ENCODE results near the gene CNGA4.
"Not testable (repeated sequence)": the region's sequence is repeated elsewhere in the genome, so short reads cannot be mapped to it uniquely, and the experiment has no call there.

The CNGA4 gene

GRCh38 chr11:6251990-6252473 is 13.1 kb downstream of the CNGA4 start:
- in situ Hi-C loops (cut with HindIII; ENCODE audit: low pct_unique_long_range_greater_than_20kb, low sequenced_read_pairs), result no loop called here
- no peak for TF ChIP-seq JUND (IDR thresholded peaks at IDR 0.05; ENCODE audit: low read depth)
- no peak for DNase-seq (ENCODE audit: low read depth in 1 of 2, low spot score in 1 of 2)

GRCh38 chr11:6253197-6253596 is 14.3 kb downstream of the CNGA4 start:
- no peak for DNase-seq (ENCODE audit: low read depth in 1 of 2, low spot score in 1 of 2)
- no peak for TF ChIP-seq JUND (IDR thresholded peaks at IDR 0.05; ENCODE audit: low read depth)
- in situ Hi-C loops (cut with HindIII; ENCODE audit: low pct_unique_long_range_greater_than_20kb, low sequenced_read_pairs), result no loop called here

GRCh38 chr11:6258141-6258540 is 19.3 kb downstream of the CNGA4 start:
- in situ Hi-C loops (cut with HindIII; ENCODE audit: low pct_unique_long_range_greater_than_20kb, low sequenced_read_pairs), result no loop called here
- no peak for TF ChIP-seq JUND (IDR thresholded peaks at IDR 0.05; ENCODE audit: low read depth)
- DNase-seq (ENCODE audit: low read depth in 1 of 2, low spot score in 1 of 2), result no peak

- in situ Hi-C loops (cut with HindIII; ENCODE audit: low pct_unique_long_range_greater_than_20kb, low sequenced_read_pairs), result no loop called here
- TF ChIP-seq JUND (IDR thresholded peaks at IDR 0.05; ENCODE audit: low read depth), result no peak
- no peak for DNase-seq (ENCODE audit: low read depth in 1 of 2, low spot score in 1 of 2)
Observed at GRCh38 chr11:6258571-6259081, 19.7 kb downstream of the CNGA4 start.

- no peak for TF ChIP-seq JUND (IDR thresholded peaks at IDR 0.05; ENCODE audit: low read depth)
- DNase-seq (ENCODE audit: low read depth in 1 of 2, low spot score in 1 of 2), result no peak
- in situ Hi-C loops (cut with HindIII; ENCODE audit: low pct_unique_long_range_greater_than_20kb, low sequenced_read_pairs), result no loop called here
Observed at GRCh38 chr11:6260207-6260726, 21.4 kb downstream of the CNGA4 start.

GRCh38 chr11:6263662-6264061 is 24.8 kb downstream of the CNGA4 start:
- no peak for TF ChIP-seq JUND (IDR thresholded peaks at IDR 0.05; ENCODE audit: low read depth)
- no peak for DNase-seq (ENCODE audit: low read depth in 1 of 2, low spot score in 1 of 2)
- in situ Hi-C loops (cut with HindIII; ENCODE audit: low pct_unique_long_range_greater_than_20kb, low sequenced_read_pairs), result no loop called here

- TF ChIP-seq JUND (IDR thresholded peaks at IDR 0.05; ENCODE audit: low read depth), result no peak
- no peak for DNase-seq (ENCODE audit: low read depth in 1 of 2, low spot score in 1 of 2)
- in situ Hi-C loops (cut with HindIII; ENCODE audit: low pct_unique_long_range_greater_than_20kb, low sequenced_read_pairs), result no loop called here
Observed at GRCh38 chr11:6268820-6269219, 29.9 kb downstream of the CNGA4 start.

GRCh38 chr11:6269994-6270393 is 31.1 kb downstream of the CNGA4 start:
- DNase-seq (ENCODE audit: low read depth in 1 of 2, low spot score in 1 of 2), result no peak
- in situ Hi-C loops (cut with HindIII; ENCODE audit: low pct_unique_long_range_greater_than_20kb, low sequenced_read_pairs), result no loop called here
- TF ChIP-seq JUND (IDR thresholded peaks at IDR 0.05; ENCODE audit: low read depth), result no peak

GRCh38 chr11:6270584-6271246 is 31.8 kb downstream of the CNGA4 start:
- in situ Hi-C loops (cut with HindIII; ENCODE audit: low pct_unique_long_range_greater_than_20kb, low sequenced_read_pairs), result no loop called here
- DNase-seq (ENCODE audit: low read depth in 1 of 2, low spot score in 1 of 2), result no peak
- no peak for TF ChIP-seq JUND (IDR thresholded peaks at IDR 0.05; ENCODE audit: low read depth)

GRCh38 chr11:6271598-6271997 is 32.7 kb downstream of the CNGA4 start:
- DNase-seq (ENCODE audit: low read depth in 1 of 2, low spot score in 1 of 2), result no peak
- no peak for TF ChIP-seq JUND (IDR thresholded peaks at IDR 0.05; ENCODE audit: low read depth)
- in situ Hi-C loops (cut with HindIII; ENCODE audit: low pct_unique_long_range_greater_than_20kb, low sequenced_read_pairs), result no loop called here

- TF ChIP-seq JUND (IDR thresholded peaks at IDR 0.05; ENCODE audit: low read depth), result no peak
- no peak for DNase-seq (ENCODE audit: low read depth in 1 of 2, low spot score in 1 of 2)
- in situ Hi-C loops (cut with HindIII; ENCODE audit: low pct_unique_long_range_greater_than_20kb, low sequenced_read_pairs), result no loop called here
Observed at GRCh38 chr11:6273188-6273587, 34.3 kb downstream of the CNGA4 start.

- DNase-seq (ENCODE audit: low read depth in 1 of 2, low spot score in 1 of 2); in situ Hi-C loops (cut with HindIII; ENCODE audit: low pct_unique_long_range_greater_than_20kb, low sequenced_read_pairs): not testable (repeated sequence)
Observed at GRCh38 chr11:6280809-6281208, 41.9 kb downstream of the CNGA4 start.

GRCh38 chr11:6283453-6284023 is 44.6 kb downstream of the CNGA4 start:
- DNase-seq (ENCODE audit: low read depth in 1 of 2, low spot score in 1 of 2), result no peak
- in situ Hi-C loops (cut with HindIII; ENCODE audit: low pct_unique_long_range_greater_than_20kb, low sequenced_read_pairs), result no loop called here
- TF ChIP-seq JUND (IDR thresholded peaks at IDR 0.05; ENCODE audit: low read depth), result no peak

Data from T47D (cell line).